KMS-11 (cell line): ENCODE results near the gene PREB.
"Not testable (repeated sequence)": the region's sequence is repeated elsewhere in the genome, so short reads cannot be mapped to it uniquely, and the experiment has no call there.

Experiments used
- H2AFZ ChIP-seq: fragments of 200-600 bp; sonication (generic); 2 replicates; pipeline ENCODE4 v1.6.1; 2016; ENCODE audit warnings: antibody characterized with exemption, mixed run types, low read depth
- H3K27ac ChIP-seq: fragments of 200-600 bp; sonication (generic); 2 replicates; pipeline ENCODE4 v1.6.1; 2016; ENCODE audit warnings: mild to moderate bottlenecking, mixed run types
- H3K27me3 ChIP-seq: fragments of 200-600 bp; sonication (generic); 2 replicates; pipeline ENCODE4 v1.6.1; 2017; ENCODE audit warnings: mild to moderate bottlenecking, low read depth, mixed run types, moderate library complexity; ENCODE audit not compliant: insufficient read depth
- H3K36me3 ChIP-seq: fragments of 200-600 bp; sonication (generic); 2 replicates; pipeline ENCODE4 v1.6.1; 2017; ENCODE audit warnings: mild to moderate bottlenecking, mixed run types; ENCODE audit not compliant: insufficient read depth
- H3K4me1 ChIP-seq: fragments of 200-600 bp; sonication (generic); 2 replicates; pipeline ENCODE4 v1.6.1; 2016; ENCODE audit warnings: mild to moderate bottlenecking, low read depth, mixed run types; ENCODE audit not compliant: poor library complexity, severe bottlenecking
- H3K4me2 ChIP-seq: fragments of 200-600 bp; sonication (generic); 2 replicates; pipeline ENCODE4 v1.7.0; 2016; ENCODE audit warnings: mild to moderate bottlenecking, mixed run types
- H3K4me3 ChIP-seq: fragments of 200-600 bp; sonication (generic); IDR thresholded peaks from 2 replicates; pipeline ENCODE4 v1.6.1; 2017; ENCODE audit warnings: low read depth, low read length, mixed read lengths; ENCODE audit not compliant: insufficient read depth
- H3K79me2 ChIP-seq: fragments of 200-600 bp; sonication (generic); 2 replicates; pipeline ENCODE4 v1.6.1; 2016; ENCODE audit warnings: low read depth, mixed run types; ENCODE audit not compliant: insufficient read depth
- H3K9ac ChIP-seq: fragments of 200-600 bp; sonication (generic); 2 replicates; pipeline ENCODE4 v1.6.1; 2016; ENCODE audit warnings: mild to moderate bottlenecking, mixed run types
- H4K20me1 ChIP-seq: fragments of 200-600 bp; sonication (generic); 2 replicates; pipeline ENCODE4 v1.6.1; 2016; ENCODE audit warnings: mild to moderate bottlenecking, mixed run types; ENCODE audit not compliant: insufficient read depth
- CTCF ChIP-seq: fragments of 200-600 bp; sonication (generic); conservative IDR thresholded peaks from 2 replicates; pipeline ENCODE4 v1.6.1; 2017; ENCODE audit warnings: low read depth, mild to moderate bottlenecking, antibody characterized with exemption, low read length, moderate library complexity, mixed read lengths

Gene PREB

GRCh38 chr2:27110603-27111352 is 23.7 kb downstream of the PREB start:
- not testable (repeated sequence) for H3K27me3 ChIP-seq, H2AFZ ChIP-seq, H4K20me1 ChIP-seq, H3K27ac ChIP-seq, H3K4me3 ChIP-seq, H3K4me1 ChIP-seq, H3K4me2 ChIP-seq, H3K36me3 ChIP-seq, H3K79me2 ChIP-seq, H3K9ac ChIP-seq

GRCh38 chr2:27109083-27109482 is 25.4 kb downstream of the PREB start:
- no peak overlapping the region for H2AFZ ChIP-seq
- no peak overlapping the region for H3K4me2 ChIP-seq
- H3K79me2 ChIP-seq, result no peaks in the 10 kb centered on the region
- no peaks in the 10 kb centered on the region for H3K36me3 ChIP-seq
- H3K27ac ChIP-seq, result no peak overlapping the region
- no peak overlapping the region for H3K9ac ChIP-seq
- H4K20me1 ChIP-seq, result no peaks in the 10 kb centered on the region
- no peaks in the 10 kb centered on the region for H3K27me3 ChIP-seq
- no peak overlapping the region for H3K4me3 ChIP-seq
- H3K4me1 ChIP-seq, result peaks cover 10% of the 10 kb centered on the region
- TF ChIP-seq CTCF, result no peak

- Histone ChIP-seq H4K20me1 (no peaks in the 10 kb centered on the region), H3K4me1 (peaks cover 10% of the 10 kb centered on the region), H3K4me2 (no peak overlapping the region), H3K79me2 (no peaks in the 10 kb centered on the region), H3K4me3 (no peak overlapping the region), H3K36me3 (no peaks in the 10 kb centered on the region), H3K9ac (no peak overlapping the region), H3K27ac (no peak overlapping the region), H2AFZ (no peak overlapping the region), H3K27me3 (no peaks in the 10 kb centered on the region)
- TF ChIP-seq CTCF, result no peak
Observed at GRCh38 chr2:27108221-27108620, 26.2 kb downstream of the PREB start.

GRCh38 chr2:27105981-27106380 is 28.5 kb downstream of the PREB start:
- Histone ChIP-seq H3K79me2 (no peaks in the 10 kb centered on the region), H3K9ac (no peak overlapping the region), H3K27me3 (no peaks in the 10 kb centered on the region), H3K4me3 (no peak overlapping the region), H4K20me1 (no peaks in the 10 kb centered on the region), H3K4me1 (peaks cover 10% of the 10 kb centered on the region), H3K27ac (no peak overlapping the region), H2AFZ (no peak overlapping the region), H3K4me2 (peak overlapping the region; percentile 1; the same call in 1 of the 2 replicates), H3K36me3 (no peaks in the 10 kb centered on the region)
- TF ChIP-seq CTCF, result no peak

GRCh38 chr2:27102329-27102728 is 32.1 kb downstream of the PREB start:
- H3K4me3 ChIP-seq, result no peak overlapping the region
- no peak overlapping the region for H2AFZ ChIP-seq
- no peaks in the 10 kb centered on the region for H3K27me3 ChIP-seq
- H3K4me1 ChIP-seq, result peaks cover 10% of the 10 kb centered on the region
- H3K27ac ChIP-seq, result no peak overlapping the region
- no peaks in the 10 kb centered on the region for H3K79me2 ChIP-seq
- no peaks in the 10 kb centered on the region for H3K36me3 ChIP-seq
- H4K20me1 ChIP-seq, result no peaks in the 10 kb centered on the region
- TF ChIP-seq CTCF, result no peak
- no peak overlapping the region for H3K9ac ChIP-seq
- no peak overlapping the region for H3K4me2 ChIP-seq
